ENCODE data around the gene FKRP.
"Not testable (repeated sequence)": the region's sequence is repeated elsewhere in the genome, so short reads cannot be mapped to it uniquely, and the experiment has no call there.

The FKRP gene

DNA sequence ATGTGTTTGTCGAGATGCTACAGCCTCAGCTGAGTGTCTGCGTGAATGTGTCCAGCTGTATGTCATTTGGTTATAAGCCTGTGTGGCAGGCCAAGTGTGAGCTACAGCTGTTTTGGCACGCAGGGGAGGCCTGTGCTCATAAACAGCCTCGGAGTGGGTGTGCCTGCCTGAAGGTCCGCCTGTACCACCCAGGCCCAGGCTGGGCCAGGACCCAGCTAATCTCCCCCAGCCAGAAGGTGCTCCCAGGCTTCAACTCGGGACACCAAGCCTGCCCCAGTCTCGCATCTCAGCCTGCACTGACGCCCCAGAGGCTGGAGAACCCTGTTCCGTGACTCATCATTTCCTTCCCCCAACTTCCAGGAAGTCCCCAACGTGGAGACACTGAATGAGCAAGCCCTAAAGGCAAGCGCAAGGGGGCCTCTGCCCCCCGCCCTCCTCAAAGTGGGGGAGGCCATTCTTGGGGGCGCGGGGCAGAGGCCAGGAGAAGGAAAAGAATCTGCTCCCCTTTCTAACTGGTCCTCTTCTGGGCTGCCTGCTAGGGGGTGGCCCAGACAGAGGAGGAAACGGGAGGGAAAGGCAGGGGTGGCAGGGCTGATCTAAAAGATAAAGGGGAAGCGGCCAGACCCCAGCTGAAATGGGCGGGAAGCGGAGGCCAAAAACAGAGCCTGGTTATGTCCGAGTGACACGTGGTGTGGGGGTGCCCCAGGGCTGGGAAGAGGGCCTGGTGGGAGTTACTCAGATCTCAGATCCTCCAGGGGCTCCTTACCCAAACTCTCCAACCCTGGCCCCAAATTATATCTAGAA lies 40.6 kb downstream of the FKRP start:
- DNase-seq (ENCODE audit: low spot score), result peak; percentile 42

GRCh38 chr19:46787040-46787330 lies 41.1 kb downstream of the FKRP start:
- no peak for DNase-seq (ENCODE audit: low spot score)

- DNase-seq (ENCODE audit: low spot score), result no peak
Measured at GRCh38 chr19:46787331-46788261, 41.7 kb downstream of the FKRP start.

GRCh38 chr19:46788262-46788967 lies 42.6 kb downstream of the FKRP start, which contains the start of gene SLC1A5:
TSS of gene SLC1A5 (minus strand) at chr19:46788594. CDS start at chr19:46787965, 629 bp downstream.
- DNase-seq (ENCODE audit: low spot score), result peak; percentile 66

DNA sequence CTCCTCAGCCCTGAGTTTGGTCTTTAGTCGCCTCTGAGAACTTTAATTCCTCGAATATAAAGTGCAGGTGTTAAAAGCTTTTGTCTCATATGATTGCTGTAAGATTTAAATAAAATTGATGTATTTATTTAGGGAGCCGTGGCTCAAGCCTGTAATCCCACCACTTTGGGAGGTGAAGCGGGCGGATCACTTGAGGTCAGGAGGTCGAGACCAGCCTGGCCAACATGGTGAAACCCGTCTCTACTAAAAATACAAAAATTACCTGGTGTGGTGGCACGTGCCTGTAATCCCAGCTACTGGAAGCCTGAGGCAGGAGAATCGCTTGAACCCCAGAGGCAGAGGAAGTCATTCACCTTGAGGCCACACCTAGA lies 43.1 kb downstream of the FKRP start:
- DNase-seq (ENCODE audit: low spot score), result no peak

DNA sequence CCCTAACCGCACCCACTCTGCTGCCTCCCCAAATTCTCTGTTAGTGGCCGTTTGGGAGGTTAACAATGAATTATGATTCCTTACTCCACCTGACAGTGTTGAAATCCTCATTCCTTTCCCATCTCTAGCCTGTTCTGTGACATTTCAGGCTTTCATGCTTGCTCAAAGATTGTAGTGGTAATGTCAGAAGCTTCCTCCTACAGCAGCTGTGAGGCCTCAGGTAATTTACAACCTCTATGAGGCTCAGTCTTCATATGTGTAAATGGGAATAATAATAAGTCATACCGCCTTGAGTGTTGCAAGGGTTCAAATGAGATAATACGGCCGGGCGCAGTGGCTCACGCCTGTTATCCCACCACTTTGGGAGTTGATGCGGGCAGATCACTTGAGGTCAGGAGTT lies 43.5 kb downstream of the FKRP start:
- DNase-seq (ENCODE audit: low spot score), result no peak

- DNase-seq (ENCODE audit: low spot score), result no peak
Measured at GRCh38 chr19:46791944-46792343, 46.1 kb downstream of the FKRP start.

GRCh38 chr19:46797881-46798280 lies 52.0 kb downstream of the FKRP start:
- DNase-seq (ENCODE audit: low spot score), result no peak

DNA sequence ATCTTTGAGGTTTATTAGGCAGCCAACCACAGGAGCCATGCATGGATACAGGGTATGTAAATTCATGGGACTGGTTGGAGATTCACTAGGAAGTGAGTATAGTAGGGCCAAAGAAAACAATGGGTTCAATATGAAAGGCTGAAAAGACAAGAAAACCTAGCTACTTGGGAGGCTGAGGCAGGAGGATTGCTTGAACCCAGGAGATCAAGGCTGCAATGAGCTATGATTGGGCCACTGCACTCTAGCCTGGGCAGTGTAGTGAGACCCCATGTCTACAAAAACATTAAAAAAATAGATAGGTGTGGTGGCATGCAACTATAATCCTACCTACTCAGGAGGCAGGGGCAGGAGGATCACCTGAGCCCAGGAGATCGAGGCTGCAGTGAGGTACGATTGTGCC lies 52.9 kb downstream of the FKRP start:
- no peak for DNase-seq (ENCODE audit: low spot score)

- no peak for DNase-seq (ENCODE audit: low spot score)
Measured at GRCh38 chr19:46802152-46802551, 56.3 kb downstream of the FKRP start.

DNA sequence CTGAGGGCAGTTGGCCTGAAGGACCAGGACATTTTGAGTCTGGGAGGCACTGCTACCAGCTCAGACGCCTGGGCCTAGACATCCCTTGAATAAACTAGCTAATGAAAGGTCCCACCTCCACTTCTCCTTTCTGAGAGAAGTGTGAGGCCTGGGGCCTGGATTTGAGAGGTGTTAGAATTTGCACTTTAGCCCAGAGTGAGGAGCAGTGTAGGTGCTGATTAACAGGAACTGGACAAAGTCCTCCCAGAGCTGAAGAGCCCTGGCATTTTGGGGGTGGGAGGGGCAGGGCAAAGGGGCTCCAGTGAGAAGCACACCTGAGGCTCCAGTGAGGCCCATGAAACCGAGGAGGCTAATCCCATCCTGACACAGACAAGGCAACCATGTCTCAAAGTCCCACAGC lies 57.7 kb downstream of the FKRP start:
- no peak for DNase-seq (ENCODE audit: low spot score)

DNA sequence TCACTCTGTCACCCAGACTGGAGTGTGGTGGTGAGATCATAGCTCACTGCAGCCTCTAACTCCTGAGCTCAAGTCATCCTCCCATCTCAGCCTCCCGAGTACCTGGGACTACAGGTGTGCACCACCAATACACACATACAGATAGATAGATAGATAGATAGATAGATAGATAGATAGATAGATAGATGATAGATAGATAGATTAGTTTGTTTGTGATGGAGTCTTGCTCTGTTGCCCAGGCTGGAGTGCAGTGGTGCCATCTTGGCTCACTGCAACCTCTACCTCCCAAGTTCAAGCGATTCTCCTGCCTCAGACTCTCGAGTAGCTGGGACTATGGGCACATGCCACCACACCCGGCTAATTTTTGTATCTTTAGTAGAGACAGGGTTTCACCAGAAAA lies 58.6 kb downstream of the FKRP start:
- not testable (repeated sequence) for DNase-seq (ENCODE audit: low spot score)

GRCh38 chr19:46806656-46807055 lies 60.8 kb downstream of the FKRP start:
- DNase-seq (ENCODE audit: low spot score), result no peak
